Hematopoietic multipotent progenitor cell treated with erythropoietin and hydrocortisone succinate and interleukin-3 and kit ligand, for 6 days (in vitro differentiated cells): ENCODE measurements around the gene SAMSN1.
"Not testable (repeated sequence)": the region's sequence is repeated elsewhere in the genome, so short reads cannot be mapped to it uniquely, and the experiment has no call there.

ENCODE experiments used
- DNase-seq: peaks from one replicate; pipeline ENCODE4 v3.0.0-alpha.2; 2015

Gene SAMSN1

DNA sequence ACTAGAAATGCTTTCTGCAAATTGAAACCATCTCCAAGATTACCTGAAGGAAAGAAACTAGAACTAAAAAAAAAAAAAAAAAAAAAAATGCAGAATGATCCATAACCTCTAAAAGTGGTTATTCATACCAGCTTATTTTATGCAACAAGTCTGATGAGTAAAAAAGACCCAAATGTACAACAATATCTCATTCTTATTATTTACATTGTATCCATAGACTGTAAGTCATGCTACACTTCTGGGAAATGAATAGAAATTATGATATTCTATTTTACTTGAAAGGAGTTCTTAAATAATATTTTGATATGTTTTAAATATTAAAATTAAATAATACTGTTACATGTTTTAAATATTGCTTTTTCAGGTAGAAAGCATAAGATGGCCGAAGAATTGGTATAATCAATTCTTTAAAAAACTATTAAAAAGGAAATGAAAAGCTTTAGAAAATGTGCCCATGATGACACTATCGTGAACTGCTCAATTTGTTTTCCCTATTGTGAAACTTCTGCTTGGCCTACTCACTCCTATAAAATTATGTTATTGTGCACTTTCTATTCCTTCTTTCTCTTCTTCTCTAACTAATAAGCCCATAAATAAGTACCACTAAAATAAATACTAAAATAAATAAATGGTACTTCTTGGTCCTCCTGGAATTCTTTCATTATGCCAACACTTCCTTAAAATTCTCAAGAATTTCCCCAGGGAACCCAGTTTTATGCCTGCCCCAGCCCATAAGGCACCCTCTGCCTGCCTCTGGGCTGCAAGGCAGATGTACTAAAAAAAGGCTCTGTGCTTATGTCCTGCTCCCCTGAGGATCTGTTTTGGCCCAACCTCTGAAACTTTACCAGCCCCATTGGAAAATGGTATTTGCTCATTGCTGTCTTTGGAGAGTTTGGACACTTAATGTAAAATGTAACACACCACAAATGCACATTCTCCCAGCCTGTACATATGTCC lies 18.1 kb downstream of the SAMSN1 start:
- DNase-seq = no peak

DNA sequence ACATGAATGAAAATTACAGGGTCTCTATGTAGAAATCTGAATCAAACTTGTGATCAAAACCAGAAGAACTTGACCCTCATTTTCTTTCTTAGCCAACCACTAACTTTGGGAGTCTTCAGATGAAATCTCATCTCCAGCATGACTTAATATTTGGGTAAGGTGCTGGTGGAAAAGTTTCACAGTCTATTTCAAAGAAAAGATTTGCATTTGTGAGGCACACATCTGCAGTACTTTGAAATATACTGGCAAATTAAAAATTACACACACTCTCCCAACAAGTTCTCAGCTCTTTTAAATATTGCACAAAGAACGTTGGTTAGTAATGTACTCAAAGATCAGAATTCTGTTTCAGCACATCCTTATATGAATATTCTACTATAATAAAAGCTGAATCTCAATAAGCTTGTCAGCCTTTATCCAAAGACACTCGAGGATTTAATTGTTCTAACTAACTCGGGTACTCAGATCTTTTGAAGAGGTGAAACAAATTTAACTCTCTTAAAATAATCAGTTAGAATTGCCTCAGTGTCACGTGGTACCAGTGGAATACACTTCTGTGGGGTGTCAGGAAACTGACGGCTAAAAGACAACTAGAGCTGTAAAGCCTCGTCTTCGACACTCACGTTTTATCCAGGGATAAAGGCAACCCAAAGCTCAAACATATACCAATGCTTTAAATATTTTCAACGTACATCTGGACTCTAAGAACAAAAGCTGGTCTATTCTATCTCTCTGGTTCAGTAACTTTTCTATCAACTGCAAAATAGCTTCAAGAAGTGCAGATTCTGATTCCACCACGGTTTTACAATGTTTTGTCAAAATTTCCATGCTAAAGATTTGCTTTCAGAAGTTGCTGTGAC lies 19.0 kb downstream of the SAMSN1 start:
- DNase-seq = no peak

DNA sequence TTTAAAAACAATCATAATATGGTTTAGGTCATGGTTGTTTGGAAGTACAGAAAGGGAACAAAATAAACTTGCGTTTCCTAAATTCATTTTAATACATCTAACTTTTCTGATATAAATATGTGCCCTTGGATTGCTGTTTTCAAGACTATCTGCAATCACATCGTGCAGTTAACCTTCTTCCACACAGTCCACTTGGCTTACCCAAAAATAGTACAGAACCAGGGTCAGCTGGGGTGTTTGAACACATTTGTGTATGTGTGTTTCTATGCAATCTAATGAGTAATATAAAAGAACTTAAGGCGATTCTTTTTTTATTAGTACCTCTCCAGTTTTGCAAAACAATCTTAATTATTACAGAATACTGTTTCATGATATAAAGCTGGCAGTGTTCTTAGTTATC lies 19.9 kb downstream of the SAMSN1 start:
- no peak for DNase-seq

DNA sequence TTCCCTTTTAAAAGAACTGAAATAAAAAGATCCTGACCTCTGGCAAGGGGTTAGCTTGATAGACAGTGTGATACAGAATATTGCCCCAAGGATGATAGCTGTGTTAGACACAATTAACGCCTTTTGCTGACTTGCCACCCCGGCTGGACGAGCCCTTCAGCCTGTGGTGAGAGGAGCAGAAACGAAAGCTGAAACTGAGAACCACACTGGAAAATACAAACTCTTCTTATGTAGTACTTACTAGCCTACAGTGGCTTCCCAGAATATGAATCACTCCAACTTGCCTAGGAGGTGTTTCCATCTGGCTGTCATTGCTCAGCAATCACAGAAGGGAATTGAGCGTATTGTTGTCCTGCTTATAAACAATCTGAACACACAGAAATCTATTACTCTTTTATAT lies 22.9 kb downstream of the SAMSN1 start:
- no peak for DNase-seq

DNA sequence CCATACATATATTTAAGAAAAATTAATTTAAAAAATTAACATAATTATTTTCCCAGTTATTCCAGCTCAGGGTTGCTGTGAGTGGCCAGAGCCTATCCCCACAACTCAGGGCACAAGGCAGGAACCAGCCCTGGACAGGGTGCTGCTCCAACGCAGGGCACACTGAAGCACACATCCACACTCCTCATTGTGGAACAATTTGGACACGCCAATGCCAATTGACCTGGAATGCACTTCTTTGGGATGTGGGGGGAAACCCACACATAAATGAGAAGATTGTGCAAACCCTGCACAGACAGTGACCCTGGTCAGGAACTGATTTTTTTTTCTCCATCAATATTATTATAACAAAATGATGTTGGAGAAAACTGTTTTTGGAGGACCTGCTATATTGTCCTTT lies 23.4 kb downstream of the SAMSN1 start:
- DNase-seq = no peak

DNA sequence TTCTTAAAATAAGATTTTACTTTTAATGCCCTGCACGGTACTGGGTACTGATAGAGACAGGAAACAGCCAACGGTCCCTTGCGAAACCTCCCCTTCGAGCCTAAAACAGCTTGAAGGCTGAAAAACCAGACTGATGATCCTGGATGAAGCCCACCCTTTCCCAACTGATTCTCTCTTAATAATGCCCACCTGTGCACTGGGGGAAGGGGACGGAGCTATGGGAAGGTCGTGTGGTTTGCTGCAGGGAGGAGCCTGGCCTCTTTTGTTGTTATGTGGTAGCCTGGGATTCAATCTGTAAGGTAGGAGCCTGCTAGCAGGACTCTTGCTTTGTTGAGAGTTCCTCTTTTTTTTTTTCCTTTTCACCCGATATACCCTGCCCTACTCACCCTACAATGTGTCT lies 25.6 kb downstream of the SAMSN1 start:
- DNase-seq = peak; percentile 83

DNA sequence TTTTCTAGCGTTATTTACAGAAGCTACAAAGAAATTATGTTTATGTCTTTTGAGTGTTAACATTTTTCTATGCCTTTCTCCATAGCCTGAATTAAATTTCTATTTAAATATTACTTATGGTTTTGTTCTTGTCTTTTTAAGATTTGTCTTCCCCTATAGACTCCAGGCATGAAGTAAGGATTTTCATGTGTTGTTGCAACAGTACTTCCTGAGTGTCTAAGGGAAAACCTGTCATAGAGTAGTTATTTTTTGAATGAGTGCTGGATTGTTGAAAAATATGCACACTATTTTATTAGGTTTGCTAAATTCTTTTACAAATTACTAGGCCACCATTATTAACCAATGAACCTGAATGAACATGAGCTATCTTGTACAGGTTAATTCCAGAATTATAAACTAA lies 27.1 kb downstream of the SAMSN1 start:
- no peak for DNase-seq

DNA sequence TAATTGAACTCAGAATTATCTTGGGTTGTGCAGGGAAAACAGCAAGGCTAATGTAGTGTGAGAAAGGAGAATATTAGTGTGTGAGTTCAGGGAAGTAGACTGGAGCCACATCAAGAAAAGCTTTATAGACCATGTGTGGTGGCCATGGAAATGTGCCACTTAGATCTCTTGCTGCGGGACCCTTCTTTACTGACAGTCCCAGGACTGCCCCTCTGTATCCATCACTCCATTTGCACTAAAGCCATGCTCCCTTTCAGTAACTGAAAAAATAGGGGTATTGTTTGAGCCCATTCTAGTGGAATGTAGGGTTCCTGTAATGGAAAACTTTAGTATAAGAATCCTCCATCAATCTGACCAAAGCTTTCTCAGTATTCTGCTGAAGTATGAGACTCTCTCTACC lies 32.3 kb downstream of the SAMSN1 start:
- no peak for DNase-seq

DNA sequence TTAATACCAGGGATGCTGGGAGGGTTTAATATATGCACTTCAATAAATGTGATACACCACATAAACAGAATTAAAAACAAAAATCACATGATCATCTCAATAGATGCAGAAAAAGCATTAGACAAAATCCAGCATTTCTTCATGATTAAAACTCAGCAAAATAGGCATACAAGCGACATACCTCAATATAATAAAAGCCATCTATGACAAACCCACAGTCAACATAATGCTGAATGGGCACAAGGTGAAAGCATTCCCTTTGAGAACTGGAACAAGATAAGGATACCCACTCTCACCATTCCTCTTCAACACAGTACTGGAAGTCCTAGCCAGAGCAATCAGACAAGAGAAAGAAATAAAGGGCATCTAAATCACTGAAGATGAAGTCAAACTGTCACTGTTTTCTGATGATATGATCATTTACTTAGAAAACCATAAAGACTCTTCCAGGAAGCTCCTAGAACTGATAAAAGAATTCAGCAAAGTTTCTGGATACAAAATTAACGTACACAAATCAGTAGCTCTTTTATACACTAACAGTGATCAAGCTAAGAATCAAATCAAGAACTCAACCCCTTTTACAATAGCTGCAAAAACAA lies 39.2 kb downstream of the SAMSN1 start:
- DNase-seq = not testable (repeated sequence)

DNA sequence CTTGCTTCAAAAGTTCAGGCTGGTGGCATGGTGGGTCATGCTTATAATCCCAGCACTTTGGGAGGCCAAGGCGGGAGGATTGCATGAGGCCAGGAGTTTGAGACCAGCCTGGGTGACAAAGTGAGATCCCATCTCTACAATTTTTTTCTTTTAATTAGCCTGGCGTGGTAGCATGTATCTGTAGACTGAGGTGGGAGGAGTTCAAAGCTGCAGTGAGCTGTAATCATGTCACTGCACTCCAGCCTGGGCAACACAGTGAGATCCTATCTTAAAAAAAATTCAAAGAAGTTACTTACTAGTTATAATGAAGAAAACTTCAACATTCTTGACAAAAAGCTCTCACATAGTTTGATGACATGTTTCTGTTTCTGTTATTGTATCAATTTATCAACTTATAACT lies 45.2 kb downstream of the SAMSN1 start:
- no peak for DNase-seq

DNA sequence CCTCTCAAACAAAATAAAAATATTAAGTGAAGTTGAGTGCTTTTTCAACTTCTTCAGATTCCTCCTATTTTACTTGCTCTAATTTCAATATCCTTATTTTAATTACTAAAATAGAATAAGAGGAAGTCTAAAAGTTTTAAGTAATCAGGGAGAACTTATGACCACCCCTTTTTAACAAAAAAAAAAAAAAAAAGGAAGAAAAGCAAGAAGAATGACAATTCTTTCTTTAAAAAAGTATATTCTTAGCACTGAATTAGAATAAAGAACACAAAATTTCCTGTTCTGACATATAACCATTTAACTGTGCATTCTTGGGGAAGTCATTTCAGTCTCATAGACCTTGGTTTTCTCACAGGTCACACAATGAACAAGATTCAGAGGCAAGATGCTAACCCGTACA lies 46.8 kb downstream of the SAMSN1 start:
- no peak for DNase-seq

DNA sequence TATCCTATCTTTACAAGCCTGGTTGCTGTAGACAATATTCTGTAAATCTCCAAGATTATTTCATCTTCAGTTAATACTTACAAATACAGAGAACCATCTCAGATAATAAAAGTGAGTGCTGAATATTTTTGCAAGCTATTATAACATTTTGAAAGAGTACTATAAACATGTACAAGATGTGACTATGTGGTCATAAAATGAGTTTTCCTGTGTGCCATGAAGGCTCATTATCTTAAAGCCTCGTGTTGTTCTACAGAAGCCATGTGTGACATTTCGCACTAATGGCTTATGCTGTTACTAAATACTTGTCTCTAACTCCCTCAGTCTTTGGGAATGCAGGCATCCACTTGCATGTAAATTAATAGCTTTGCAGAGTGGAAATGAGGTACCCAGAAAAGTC lies 48.3 kb downstream of the SAMSN1 start:
- DNase-seq = no peak

DNA sequence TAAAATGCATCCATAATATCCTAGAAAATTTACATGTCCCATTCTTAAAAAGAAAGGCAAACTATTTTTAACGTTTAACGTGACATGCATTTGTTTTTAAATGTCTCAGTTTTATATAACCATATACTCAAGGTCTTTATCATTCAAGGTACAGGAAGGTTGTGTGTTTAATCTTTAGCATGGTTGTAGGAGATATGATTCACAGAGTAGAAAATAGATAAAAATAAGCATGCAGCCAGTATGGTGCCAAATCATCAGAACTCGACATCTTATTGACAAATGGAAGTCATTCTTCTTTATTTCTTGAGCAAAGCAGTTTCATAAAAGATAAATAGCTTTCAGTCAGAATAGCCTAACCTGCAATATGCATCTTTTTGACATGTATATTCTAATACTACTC lies 51.0 kb downstream of the SAMSN1 start:
- peak; percentile 48 for DNase-seq

DNA sequence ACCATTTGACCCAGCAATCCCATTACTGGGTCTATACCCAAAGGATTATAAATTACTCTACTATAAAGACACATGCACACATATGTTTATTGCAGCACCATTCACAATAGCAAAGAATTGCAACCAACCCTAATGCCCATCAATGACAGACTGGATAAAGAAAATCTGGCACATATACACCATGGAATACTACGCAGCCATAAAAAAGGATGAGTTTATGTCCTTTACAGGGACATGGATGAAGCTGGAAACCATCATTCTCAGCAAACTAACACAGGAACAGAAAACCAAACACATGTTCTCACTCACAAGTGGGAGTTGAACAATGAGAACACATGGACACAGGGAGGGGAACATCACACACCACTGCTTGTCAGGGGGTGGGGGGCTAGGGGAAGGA lies 51.9 kb downstream of the SAMSN1 start:
- not testable (repeated sequence) for DNase-seq

DNA sequence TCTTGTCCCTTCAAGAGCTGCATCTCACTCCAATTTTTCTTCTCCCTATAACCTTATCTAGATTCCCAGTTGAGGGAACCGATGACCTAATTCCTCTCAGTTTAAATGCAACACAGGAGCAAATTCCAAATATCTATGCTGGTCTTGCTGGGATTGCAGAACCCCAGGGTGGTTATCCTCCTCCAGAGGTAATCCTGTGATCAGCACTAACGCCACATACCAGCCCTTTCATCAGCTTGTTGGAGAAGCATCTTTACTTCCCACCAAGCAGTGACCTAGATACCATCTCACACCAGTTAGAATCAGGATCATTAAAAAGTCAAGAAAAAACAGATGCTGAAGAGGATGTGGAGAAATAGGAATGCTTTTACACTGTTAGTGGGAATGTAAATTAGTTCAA lies 52.4 kb downstream of the SAMSN1 start:
- no peak for DNase-seq

DNA sequence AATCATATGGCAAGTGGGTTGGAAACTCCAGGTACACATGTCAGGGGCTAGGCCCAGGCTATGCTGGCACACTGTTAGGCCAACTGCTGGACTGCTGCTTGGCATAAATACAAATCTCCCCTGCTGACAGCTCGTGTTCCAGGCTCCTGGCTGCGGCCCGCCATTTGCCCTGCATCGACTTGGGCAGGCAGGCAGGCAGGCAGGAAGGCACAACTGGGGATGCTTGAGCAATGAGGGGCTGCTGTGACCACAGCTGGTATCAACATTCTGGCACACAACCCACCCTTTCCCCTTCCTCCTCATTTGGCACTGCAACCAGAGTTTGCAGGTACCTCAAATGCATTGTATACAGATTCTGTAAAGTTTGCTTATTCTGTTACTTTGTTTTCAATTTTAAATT lies 53.2 kb downstream of the SAMSN1 start:
- peak; percentile 38 for DNase-seq

DNA sequence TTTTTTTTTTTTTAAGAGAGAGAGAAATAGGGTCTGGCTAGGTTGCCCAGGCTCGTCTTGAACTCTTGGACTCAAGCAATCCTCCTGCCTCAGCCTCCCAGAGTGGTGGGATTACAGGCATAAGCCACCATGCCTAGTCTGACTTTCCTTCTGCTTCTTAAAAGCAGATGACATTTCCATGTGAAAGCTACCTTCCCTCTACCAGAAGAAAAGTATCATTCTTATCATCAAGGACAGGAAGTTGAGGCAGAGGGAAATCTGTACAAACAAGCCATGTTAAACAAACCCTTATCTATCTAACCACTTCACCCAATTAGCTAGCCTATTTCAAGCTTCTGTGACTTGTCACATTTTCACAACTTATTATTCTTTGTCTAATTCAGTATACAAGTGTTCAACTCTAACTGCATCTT lies 54.8 kb downstream of the SAMSN1 start:
- peak; percentile 50 for DNase-seq

DNA sequence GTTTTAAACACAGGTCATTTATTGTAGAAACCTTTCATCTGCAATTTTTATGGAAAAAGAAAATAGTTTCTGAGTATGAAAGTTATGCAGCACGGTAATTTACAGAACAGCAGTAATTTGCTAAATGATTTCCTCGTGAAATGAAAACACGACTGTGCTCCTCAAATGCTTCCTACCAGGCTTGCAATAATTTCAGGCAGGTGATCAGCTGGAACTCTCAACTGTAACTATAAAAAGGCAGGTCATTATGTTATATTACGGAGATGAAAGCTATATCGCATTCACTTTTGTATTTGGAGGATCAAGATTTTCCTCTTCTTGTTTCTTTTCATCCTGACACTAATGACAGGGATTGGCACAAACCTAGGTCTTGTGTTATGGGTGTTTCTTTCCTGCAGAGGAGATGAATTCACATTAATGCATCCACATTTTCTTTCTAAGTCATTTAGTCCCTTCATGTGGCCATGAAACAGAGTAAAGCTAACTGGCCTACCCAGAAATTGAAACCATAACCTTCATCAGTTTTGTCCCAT lies 57.4 kb downstream of the SAMSN1 start:
- no peak for DNase-seq

DNA sequence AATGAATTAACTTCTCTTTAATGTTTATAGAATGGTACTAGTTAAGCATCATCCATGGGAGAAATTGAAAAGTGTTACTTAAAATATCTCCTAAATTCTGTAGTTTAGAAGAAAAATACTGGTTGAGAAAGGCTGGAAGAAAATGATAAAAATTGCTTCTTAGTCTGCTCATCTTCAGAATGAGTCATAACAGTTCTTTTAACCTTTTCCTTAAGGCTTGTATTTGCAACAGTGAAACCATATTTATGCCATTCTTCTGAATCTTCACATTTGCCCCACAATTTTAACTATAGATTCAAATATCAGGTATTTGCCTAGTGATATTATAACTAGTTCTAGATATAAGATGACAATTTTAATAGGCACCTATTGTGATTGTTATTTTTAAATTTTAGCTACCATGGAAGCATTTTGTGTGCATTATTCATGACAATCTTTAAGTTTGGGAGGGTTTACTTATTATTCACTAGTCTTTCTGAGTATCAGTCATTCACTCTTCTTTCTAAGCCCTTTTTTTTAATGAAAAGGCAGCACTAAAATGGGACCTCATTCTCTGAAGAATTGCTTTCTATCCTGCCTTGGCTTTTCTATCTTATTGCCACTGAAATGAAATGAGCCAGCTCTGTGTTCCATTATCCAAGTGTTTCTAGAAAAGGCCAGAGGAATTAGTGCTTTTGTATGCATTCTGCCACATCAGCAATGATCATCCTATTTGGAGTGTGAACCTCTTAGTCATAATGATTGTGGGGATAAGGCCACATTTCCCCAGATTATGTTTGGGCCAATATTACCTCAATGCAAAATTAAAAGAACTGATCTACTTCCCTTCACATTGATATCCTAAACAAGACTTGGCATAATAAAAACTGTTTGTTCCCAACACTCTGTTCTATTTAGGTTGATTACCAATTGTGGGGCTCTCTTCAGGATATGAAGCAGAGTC lies 58.4 kb downstream of the SAMSN1 start:
- DNase-seq = no peak

DNA sequence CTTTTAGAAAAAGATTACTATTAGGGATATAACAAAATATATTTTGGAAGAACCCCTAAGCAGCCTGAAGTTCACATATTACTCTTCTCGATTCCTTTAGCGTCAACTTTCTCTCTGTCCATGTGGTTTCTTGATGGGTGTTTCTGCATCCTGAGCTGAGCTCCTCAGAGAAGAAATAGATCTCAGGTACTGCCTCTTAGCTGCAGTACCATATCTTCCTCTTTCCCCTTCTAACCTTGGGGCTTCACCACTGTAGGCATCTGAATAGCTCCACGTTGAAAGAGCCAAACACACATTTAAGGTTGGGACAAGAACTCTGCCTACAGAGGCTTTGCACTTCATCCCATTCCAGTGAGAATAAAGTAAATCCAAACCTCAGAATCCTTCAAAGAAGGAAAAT lies 59.2 kb downstream of the SAMSN1 start:
- no peak for DNase-seq

DNA sequence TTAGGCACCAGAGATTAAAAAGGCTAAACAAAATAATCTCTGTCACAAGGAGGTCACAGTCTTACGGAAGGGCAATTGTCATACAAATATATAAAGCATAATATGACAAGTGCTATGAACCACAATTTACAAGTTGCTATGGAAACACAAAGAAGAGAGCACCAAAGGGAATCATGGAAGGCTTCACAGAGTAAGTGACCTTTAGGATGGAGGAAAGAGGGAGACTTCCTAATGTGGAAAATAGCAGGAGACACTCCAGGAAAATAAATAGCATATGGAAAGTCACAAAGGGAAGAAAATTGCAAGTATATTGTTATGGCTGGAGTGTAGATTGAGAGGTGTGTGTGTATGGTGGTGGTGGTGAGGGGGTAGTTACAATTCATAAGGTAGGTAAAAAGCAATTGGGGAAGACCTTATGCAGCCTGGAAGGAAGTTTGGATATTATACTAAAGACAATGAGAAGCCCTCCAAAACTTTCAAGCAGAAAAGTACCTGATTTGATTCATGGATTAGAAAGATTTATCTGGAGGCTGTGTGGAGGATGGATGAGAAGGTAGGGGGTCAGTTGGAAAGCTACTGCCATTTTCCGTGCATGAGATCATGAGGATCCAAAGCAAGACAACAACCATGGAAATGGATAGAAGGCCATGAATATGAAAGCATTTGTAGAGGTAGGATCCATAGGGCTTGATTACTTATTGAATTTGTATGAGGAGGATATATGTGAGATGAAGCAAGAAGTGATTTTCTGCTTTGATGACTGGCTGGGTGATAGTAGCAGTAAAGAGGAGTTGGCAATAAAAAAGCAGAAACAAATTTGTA lies 61.7 kb downstream of the SAMSN1 start:
- DNase-seq = no peak
